HG03575 (cell line): ENCODE measurements around the gene CLCN1.
A peak's percentile ranks its signal among the peaks of the same experiment; 100 is the strongest.

Source experiments
- ATAC-seq: cut with Tn5 transposase; IDR thresholded peaks from one replicate; pipeline ENCODE4 v1.9.1; 2021; ENCODE audit not compliant: unreplicated experiment, insufficient number of reproducible peaks, low FRiP score; ENCODE audit errors: extremely low read depth

Gene CLCN1

DNA sequence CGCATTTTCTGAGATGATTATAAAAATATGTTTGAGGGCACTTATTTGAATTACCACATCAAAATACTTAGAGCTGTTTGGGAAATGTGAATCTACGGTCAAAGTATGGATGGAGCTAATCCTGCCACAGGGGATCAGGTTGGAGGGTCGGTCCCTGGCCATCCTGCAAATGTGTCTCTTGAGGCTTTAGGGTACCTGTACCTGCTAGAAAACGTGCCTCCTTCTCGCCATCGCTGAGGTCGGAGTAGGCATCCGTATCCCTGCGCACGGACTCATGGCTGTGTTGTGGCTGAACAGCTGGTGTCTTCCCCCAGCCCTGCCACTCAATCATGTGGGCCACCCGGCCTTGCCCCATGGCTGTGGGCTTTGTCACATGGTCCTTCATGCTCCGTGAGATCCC, 42.7 kb downstream of the CLCN1 start:
- no peak for ATAC-seq

DNA sequence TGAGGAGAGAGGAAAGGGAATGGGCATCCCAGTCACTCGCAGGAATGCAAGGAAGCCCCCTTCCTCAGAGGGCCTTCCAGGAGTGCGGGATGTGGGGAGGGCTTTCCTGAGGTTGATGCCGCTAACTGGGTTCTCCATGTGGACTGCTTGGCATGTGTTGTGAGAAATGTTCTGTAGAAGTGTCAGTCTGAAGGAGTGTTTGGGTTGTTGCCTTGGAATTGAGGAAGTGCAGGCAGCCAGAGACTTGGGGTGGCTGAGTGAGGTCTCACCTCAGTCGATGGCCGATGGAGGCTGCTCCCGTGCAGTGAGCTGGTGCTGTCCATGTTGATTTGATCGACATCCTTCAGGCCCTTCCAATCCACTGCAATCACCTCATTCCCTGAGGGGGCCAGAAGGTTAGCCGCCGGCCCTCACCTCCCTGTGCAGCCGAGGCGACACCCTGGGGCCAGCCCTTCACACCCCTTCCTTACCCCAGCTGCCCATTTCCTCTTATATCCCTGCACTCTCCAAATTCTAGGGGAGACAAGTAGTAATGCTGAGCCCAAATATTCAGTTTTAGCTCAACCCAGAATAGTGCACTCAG, 44.0 kb downstream of the CLCN1 start:
- no peak for ATAC-seq

DNA sequence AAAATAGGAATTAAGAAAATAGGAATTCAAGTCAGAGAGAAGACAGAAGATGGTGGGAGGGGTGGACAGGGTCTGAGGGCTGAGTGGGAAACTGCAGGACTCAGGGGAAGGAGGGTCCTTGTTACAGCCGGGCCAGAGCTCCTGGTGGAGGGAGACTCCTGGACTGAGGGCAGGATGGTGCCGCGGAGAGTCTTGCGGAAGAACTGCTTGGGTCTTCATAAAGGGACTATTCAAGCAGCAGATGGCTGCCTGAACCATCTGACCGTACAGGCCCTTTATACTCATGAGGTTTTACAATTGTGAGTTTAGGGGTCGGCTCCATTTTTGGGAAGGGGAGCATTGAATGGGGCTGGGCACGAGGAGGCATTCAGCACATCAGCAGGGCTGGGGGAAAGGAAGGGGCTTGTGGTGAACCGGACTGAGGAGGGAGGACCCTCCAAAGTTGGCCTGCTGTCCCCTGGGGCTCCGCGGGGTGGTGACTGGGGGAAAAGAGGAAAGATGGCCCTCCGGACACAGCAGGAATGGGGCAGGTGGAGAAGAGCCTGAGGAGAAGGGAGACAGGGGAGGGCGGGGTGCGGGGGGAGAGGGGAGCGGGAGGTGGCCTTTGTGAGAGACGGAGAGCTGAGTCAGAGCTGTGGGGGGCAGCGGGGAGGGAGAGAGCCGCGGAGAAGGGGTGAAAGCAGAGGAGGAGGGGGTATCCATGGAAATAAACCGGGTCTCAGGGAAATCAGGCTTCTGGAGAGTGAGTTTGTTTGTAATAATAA, 45.1 kb downstream of the CLCN1 start:
- ATAC-seq, result no peak

DNA sequence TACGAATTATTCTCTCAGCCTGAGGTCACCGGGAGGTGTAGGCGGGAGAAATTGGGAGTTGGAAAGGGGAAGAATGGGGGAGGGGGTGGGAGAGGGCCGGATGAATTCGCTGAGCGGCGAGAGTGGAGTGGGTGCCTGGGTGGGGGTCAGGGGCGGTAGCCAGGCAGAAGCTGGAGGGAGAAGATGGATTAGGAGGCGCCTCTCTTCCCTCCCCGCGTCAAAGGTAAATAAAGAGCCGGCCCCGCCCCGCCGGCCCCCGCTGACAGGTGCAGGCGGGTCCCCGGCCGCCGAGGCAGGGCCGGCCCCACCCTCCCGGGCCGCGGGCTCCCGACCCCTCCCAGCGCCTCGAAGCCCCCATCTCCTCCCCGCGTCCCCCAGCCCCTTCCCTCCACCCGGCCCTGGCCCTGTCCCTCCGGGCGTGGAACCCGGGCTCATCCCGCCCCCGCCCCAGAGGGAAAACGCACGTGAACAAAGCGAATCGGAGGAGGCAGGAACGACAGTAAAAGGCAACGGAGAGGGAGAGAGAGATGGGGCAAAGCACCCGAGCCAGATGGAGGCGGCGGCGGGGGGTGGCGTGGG, 45.7 kb downstream of the CLCN1 start:
- no peak for ATAC-seq

DNA sequence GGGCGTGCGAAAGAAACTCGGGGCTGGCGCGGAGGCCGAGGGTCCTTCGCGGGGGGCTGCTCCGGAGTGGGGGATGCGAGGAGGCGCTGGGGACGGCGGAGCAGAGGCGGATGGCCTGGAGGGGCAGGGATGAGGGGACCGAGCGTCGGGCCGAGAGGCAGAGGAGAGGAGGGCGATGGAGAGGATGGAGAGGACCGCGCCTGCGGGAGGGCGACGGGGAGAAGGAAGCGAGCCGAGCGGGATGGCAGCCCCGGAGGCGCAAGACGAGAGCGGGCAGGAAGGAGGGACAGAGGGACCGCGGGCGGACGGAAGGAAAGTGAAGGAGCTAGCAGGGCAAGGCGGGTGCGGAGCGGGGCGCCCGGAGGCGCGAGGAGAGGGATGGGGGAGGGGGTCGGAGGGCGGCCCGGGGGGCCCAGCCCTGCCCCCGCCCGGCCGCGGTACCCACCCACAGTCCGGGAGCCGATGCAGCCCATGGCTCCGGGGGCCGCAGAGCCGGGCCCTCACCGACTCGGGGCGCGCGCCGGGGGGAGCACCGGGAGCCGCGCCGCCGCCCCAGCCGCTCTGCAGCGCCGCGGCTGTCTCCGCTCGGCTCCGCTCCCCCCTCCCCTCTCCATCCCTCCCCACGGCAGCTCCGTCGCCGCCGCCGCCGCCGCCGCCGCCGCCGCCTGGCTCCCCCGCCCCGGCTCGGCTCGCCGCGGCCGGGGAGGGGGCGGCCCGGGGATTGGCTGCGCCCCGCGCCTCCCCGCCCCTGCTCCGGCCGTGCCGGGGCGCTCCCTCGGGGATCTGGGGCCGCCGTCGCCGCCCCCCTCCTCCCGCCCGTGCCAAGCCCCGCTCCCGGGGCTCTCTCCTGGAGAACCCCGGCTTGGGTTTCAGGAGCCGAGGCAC, 46.5 kb downstream of the CLCN1 start, which contains the start of gene FAM131B:
FAM131B (minus strand) TSS at position 583 of the 885 bp plus-strand sequence; CDS start at position 473, 110 bp downstream.
- no peak for ATAC-seq

DNA sequence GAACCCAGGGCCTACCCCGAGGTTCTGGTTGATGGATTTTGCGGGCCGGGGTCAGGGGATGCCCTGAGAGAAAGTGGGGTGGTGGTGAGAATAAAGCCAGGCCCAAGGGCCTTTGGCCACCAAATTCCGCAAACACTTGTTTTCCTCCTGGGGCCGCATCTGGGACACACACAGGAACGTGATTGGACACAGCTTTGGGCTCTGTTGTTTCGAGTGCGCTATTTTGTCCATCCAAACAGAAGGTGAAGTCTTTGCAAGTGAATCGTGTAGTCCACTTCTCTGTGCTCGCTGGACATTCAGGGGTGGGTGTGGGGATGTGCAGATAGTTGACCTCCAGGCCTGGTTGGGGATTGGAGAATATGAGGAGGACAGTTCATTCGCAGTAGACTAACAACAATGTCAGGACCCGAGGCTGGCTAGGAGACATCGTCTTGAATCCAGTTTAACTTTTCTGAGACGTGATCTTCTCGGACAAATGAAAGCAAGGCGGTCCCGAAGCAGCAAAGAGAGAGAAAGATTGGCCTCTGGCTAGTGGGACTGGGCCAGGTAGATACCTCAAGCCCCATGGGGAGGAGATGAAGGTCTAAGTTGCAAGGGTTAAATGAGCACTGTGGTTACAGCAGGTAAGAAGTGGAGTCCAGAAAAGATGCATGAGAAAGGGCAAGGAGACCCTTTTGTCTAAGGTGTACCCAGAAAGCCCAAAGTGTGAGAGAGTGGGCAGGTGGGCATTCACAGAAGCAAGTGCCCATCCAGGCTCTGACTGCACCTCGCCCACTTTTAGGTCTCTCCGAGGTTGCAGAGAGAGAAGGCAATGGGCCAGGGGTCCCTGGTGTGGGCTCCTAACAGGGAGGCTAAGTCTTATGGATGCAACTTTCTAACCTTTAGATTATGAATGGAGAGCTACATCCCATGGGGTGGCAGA, 47.4 kb downstream of the CLCN1 start:
- no peak for ATAC-seq

DNA sequence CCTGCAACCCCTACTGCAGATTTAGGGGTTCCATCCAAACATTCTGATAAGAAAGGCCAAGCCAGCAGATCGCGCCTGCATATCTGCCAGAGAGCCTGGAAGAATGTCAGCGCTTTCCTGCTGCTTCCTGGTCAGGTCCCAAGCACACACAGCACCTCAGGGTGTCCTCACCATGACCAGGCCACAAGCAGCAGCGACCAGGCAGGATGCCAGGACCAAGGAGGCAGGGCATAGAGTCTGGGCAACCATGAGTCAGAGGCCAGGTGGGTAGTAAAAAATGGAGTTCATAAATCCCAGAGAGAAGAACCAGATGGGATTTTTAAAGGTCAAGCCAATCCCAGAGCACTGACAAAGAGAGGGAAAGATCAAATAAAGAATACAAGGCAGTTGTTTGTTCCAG, 52.1 kb downstream of the CLCN1 start:
- no peak for ATAC-seq

DNA sequence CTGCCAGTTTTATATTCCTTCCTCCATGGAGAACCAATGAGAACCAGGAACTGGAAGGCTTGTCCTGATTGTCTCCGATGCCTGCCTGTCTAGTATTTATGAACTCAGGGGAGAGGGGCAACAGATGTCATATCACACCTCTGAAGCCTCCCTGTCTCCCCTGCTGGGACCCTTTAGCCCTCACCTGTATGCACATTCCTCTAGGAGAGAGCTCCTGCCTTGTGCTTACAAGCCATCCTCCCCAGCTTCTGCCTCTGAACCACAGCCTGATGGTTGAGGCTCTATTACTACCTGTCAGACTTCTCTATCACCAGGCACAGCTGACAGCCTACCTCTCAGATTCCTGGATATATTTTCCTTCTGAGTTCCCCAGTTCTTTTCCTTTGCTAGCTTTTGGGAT, 52.5 kb downstream of the CLCN1 start:
- no peak for ATAC-seq

DNA sequence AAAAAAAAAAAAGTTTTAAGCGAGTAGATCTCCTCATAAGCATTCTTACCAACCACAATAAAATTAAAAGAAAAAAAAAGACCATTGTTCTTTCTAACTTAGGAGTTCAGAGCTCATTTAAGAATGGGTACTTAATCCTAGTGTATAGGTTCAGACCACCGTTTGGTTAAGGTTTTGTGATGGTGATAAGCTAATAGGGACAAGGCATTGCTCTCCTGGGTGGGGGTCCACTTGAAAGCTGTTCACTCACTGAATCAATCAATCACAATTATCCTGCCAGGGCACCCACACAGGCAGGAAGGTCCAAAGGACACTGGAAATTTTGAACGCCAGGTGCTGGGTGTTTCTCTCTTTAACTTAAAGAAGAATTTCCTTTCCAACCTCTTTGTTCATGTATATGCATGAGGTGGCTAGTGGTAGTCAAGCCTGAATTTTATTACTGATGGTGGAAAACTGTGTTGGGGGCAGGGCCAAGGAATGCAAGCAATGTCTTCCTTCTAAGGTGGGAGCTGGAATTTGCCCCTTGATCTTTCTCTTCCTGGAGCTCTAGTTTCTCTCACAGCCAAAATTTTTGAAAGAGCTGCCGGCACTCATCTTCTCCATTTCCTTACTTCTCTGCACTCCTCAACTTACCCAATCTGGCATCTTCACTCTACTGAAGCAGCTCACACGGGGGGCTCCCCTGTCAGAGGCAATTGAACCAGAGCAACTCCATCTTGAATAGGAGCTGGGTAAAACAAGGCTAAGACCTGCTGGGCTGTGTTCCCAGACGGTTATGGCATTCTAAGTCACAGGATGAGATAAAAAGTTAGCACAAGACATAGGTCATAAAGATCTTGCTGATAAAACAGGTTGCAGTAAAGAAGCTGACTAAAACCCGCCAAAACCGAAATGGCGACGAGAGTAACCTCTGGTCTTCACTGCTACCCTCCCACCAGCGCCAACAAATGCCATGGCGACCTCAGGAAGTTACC, 54.1 kb downstream of the CLCN1 start:
- ATAC-seq, result no peak

DNA sequence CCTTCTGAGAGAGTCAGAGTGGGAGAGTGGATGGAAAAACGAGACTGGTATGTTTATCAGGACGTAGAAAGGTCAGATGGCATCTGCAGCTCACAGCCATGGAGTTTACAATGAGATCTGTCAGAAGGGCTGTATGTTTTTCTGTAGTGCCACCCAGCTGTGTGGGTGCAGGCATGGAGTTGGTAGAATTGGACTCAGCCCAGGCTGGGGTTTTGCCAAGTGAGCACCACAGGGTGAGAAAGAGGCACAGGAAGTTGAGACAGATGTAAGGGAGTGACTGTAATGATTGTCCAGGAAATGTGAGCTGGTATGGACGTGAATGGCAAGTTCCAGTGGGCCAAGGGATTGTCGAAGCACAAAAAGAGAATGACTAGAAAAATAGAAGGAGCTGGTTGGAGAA, 56.2 kb downstream of the CLCN1 start:
- ATAC-seq, result no peak

DNA sequence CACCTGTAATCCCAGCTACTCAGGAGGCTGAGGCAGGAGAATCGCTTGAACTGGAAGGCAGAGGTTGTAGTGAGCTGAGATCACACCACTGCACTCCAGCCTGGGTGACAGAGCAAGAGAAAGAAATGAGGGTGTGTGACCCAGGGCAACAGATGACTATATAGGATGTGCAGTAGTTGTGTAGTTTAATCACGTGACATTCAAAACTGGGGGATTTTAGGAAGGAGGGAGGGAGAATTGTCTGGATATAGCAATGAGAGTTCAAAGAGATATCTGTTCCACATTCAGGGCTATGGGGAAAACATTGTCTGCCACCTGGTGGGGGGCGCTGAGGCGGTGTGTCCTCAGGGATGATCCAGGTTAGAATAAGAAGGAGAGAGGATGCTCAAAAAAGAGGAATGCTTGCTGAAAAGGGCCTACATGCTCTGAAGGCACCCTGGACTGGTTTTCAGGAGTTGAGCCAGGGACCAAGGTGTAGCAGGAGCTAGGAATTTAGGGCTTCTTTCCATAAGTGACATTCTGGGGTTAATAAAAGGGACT, 57.4 kb downstream of the CLCN1 start:
- ATAC-seq, result no peak

DNA sequence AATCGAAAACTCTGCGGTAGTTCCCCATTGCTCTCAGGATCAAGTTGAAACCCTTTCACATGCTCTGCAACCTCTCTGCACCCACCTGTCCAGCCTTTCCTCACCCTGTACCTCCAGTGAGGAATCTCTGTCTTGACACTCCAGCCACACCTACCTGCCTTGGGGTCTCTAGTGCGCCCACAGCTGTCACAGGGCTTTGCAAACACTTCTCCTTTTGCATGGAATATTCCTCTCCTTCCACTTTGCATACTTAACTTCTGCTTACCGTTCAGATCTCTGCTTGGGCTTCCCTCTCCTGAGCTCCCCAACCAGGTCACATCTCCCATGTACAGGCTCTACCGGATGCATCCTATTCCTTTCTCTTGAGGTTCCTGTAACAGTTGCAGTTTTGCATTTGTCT, 58.6 kb downstream of the CLCN1 start:
- ATAC-seq, result no peak

DNA sequence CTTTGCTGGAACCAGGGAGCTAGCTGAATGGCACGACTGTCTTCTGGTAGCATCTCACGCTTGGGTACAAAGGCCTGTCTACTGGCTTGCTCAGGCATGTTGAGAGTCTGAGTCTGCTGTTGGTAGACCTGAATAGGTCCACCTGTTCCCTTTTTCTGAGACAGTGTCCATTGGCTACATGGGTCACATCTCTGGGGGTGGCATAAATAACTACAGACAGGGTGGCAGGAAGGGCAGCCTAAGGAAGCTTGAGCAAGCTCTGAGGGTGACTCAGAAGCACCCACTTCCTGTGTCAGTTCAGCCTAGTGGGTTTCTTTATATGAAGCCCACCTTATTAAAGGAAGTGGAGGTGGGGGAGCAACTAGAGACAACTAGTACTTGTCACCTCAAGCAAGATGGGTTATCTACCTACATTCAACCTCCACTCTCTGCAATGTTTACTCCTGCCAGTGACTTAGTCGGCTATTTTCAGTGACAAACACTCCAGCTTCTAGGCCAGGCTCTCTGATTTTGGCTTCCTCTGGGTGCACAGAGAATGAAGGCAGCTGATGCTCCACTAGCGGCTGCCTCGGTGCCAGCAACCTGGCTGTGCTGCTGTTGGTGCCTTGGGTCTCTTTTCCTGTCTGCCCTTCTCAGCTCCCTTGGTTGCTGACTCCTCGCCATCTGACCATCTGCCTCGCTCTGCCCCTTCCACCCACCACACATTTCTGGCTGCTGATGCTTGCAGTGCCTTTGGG, 59.6 kb downstream of the CLCN1 start:
- ATAC-seq, result no peak

DNA sequence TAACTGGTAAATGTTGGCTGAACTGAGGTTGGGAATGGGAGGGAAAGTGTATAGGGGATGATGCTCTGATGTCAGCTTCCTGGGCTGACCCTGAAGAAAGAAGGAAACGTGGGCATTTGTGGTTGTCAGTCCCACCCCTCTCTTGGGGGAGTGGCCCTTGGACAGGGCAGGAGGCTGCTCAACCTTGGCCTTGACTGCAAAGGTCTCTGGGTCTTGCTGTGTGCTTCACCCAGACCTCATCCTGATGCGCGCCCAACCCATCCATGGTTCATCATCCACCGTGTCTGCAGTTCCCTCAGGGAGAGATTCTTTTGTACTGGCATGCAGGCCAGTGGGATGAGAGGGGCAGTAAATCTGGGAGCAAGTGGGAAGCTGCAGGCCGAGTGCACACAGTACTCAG, 60.5 kb downstream of the CLCN1 start:
- no peak for ATAC-seq

DNA sequence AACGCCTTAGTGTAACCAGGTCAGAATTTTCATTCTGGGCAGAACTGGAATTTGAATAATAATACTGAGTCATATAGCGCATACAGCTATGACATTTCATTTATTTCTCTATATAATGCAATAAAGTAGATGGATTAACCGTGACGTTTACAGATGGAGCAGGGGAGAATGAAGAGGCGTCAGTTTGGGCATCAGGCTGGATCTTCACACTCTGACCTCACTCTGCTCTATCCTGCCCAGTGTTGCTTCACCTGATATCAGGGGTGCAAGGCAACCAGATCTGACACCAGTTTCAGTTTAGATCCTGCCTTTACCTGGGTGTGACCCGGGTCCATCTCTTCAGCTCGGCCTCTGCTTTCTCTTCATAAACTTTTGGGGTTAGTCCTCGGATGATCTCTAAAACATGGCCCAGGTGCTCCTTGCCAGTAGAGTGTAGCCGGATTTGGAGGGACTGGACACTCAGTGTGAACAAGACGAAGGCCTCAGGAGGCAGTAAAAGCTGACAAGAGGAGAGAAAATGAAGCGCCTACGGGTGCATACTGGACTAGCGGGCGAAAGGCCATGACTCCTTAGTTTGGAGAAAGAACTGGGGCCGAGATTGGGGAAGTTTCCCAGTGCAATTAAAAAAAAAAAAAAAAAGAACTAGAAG, 63.8 kb downstream of the CLCN1 start:
- ATAC-seq, result peak; percentile 4

DNA sequence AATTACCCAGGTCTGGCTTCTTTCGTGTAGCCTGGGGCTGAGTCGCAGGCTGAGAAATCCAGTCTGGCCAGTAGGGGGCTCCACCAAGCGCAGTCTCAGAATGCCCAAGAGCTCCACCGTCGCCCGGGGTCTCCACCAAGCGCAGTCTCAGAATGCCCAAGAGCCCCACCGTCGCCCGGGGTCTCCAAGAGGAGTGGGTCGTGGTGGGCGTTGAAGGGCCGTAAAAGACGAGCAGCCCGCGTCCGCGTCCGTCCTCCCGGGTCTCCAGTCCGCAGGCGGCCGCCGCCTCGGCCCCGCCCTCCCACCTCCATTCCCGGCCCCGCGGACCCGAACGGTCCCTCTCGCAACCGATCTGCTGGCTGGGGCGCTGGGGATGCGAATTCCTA, 64.3 kb downstream of the CLCN1 start:
- peak; percentile 30 for ATAC-seq
